Right lobe of liver (tissue), 6 donors: Measurements from ENCODE around the gene ZKSCAN4. TPM values are rescaled to one million over a fixed set of nuclear protein-coding genes. Genes with fewer than 3 reads are reported as not detected.

Experiments used
- ATAC-seq, 4 donors: fragments of 200-7000 bp; cut with Tn5 transposase; one replicate each; pipeline ENCODE4 v1.9.1; 2020; ENCODE audit warnings: mild to moderate bottlenecking in 4 of 4, moderate library complexity in 4 of 4
- DNase-seq, 3 donors: peaks; one replicate each; pipeline ENCODE4 v3.0.0-alpha.2; 2020
- H3K27ac ChIP-seq, 3 donors: fragments of 200-600 bp; one replicate each; pipeline ENCODE4 v1.8.0; 2022
- H3K27me3 ChIP-seq, 2 donors: fragments of 200-600 bp; one replicate each; pipeline ENCODE4 v1.8.0; 2022
- H3K36me3 ChIP-seq, 4 donors: fragments of 200-600 bp; sonication (generic) in 1 of 4; one replicate each; pipeline versions ENCODE4 v1.5.1 to v1.8.0; 2017 to 2022; ENCODE audit warnings: control low read depth in 1 of 4
- H3K4me1 ChIP-seq, 4 donors: fragments of 200-600 bp; sonication (generic) in 1 of 4; one replicate each; pipeline versions ENCODE4 v1.5.1 to v1.8.0; 2017 to 2022; ENCODE audit warnings: control low read depth in 1 of 4
- H3K4me3 ChIP-seq, 3 donors: fragments of 200-600 bp; one replicate each; pipeline ENCODE4 v1.8.0; 2022
- H3K9me3 ChIP-seq, 4 donors: fragments of 200-600 bp; sonication (generic) in 1 of 4; one replicate each; pipeline versions ENCODE4 v1.5.1 to v1.8.0; 2017 to 2022; ENCODE audit warnings: control low read depth in 1 of 4
- POLR2A ChIP-seq: fragments of 450-650 bp; IDR thresholded peaks from one replicate; pipeline ENCODE4 v1.6.1; 2017; ENCODE audit warnings: antibody characterized with exemption, mild to moderate bottlenecking
- WGBS: methylation state at CpG from one replicate; pipeline ENCODE4 v1.1.6; 2018; ENCODE audit warnings: low coverage, low lambda C conversion rate; ENCODE audit not compliant: insufficient coverage; ENCODE audit errors: missing lambda C conversion rate; 5-methylcytosine and 5-hydroxymethylcytosine counted together
- intact Hi-C, 2 donors: fragments of 100-400 bp; cut with DNase I; formaldehyde crosslinking; loops; one replicate each; pipeline versions ENCODE4 v1.11.2 to v1.14.1; 2022
- total RNA-seq, 6 experiments: library from RNA; depleted of rRNA in 2 of 6; stranded (reverse); fragments of >200 nt in 2 of 6; fragmentation: NEBNext Ultra II Directional in 3 of 6; extraction: Animal tissue kit (Norgen Biotek cat#: 25700) in 3 of 6; gene quantifications; one replicate each; pipeline versions ENCODE4 v1.1.0 to v1.2.4, GENCODE V29; 2016 to 2023
- TF ChIP-seq, protein P1 (sequence below), 4 donors: fragments of 200-600 bp in 3 of 4; fragments of 450-650 bp in 1 of 4; IDR thresholded peaks; one replicate each; pipeline versions ENCODE4 v1.5.1 to v1.8.0; 2016 to 2022; ENCODE audit warnings: antibody characterized with exemption in 4 of 4, mild to moderate bottlenecking in 2 of 4
- donor health status: DM: no; HTN: yes; CAD: no.
- donor health status: DM: no; HTN: no; CAD: no.
- donor health status: DM: no; HTN: no; CAD: no.
- donor health status: DM: no; HTN: yes; CAD: no.
- donor health status: DM: no; HTN: yes; CAD: no.

The ZKSCAN4 gene
- total RNA-seq, 6 experiments from 2014 or later: 1.1 to 2.6 (median 2.3) TPM

- H3K27ac ChIP-seq: no peak overlapping the region
- ATAC-seq: no peak
- no peak for DNase-seq
- peaks cover 0 to under 1% (median 0%) of the 10 kb centered on the region in 4 donors for H3K4me1 ChIP-seq
- H3K9me3 ChIP-seq: no peaks in the 10 kb centered on the region
- peaks cover 0 to 36% (median 4%) of the 10 kb centered on the region in 4 donors for H3K36me3 ChIP-seq
- WGBS: 97% methylated on average over 6 of the region's 6 CpGs
- intact Hi-C loops: no loop called here
- no peaks in the 10 kb centered on the region for H3K27me3 ChIP-seq
- H3K4me3 ChIP-seq: no peak overlapping the region
- TF ChIP-seq, protein P1, sequence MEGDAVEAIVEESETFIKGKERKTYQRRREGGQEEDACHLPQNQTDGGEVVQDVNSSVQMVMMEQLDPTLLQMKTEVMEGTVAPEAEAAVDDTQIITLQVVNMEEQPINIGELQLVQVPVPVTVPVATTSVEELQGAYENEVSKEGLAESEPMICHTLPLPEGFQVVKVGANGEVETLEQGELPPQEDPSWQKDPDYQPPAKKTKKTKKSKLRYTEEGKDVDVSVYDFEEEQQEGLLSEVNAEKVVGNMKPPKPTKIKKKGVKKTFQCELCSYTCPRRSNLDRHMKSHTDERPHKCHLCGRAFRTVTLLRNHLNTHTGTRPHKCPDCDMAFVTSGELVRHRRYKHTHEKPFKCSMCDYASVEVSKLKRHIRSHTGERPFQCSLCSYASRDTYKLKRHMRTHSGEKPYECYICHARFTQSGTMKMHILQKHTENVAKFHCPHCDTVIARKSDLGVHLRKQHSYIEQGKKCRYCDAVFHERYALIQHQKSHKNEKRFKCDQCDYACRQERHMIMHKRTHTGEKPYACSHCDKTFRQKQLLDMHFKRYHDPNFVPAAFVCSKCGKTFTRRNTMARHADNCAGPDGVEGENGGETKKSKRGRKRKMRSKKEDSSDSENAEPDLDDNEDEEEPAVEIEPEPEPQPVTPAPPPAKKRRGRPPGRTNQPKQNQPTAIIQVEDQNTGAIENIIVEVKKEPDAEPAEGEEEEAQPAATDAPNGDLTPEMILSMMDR (IDR thresholded peaks at IDR 0.05): no peak
- no peak for TF ChIP-seq POLR2A
Observed at GRCh38 chr6:28245206-28245941, 6.7 kb downstream of the ZKSCAN4 start.

GRCh38 chr6:28243946-28244345, 8.1 kb downstream of the ZKSCAN4 start:
- Histone ChIP-seq H3K36me3 (peaks cover 0 to 34% (median 4%) of the 10 kb centered on the region in 4 donors), H3K4me1 (no peaks in the 10 kb centered on the region), H3K27me3 (no peaks in the 10 kb centered on the region), H3K27ac (no peak overlapping the region), H3K9me3 (no peaks in the 10 kb centered on the region), H3K4me3 (no peak overlapping the region)
- 84% methylated on average over 3 of the region's 3 CpGs for WGBS
- ATAC-seq (no peak), DNase-seq (no peak)
- TF ChIP-seq, protein P1 (IDR thresholded peaks at IDR 0.05): no peak
- no peak for TF ChIP-seq POLR2A
- intact Hi-C loops: no loop called here

GRCh38 chr6:28240471-28240870, 11.6 kb downstream of the ZKSCAN4 start:
- peaks cover 0 to 6% (median 3%) of the 10 kb centered on the region in 4 donors for H3K36me3 ChIP-seq
- no peak overlapping the region for H3K27ac ChIP-seq
- WGBS: 86% methylated on average over 1 of the region's 1 CpG
- no peaks in the 10 kb centered on the region for H3K4me1 ChIP-seq
- DNase-seq: no peak
- intact Hi-C loops: no loop called here
- H3K27me3 ChIP-seq: no peaks in the 10 kb centered on the region
- no peak for ATAC-seq
- TF ChIP-seq POLR2A: no peak
- TF ChIP-seq, protein P1 (IDR thresholded peaks at IDR 0.05): no peak
- no peaks in the 10 kb centered on the region for H3K9me3 ChIP-seq
- no peak overlapping the region for H3K4me3 ChIP-seq

DNA sequence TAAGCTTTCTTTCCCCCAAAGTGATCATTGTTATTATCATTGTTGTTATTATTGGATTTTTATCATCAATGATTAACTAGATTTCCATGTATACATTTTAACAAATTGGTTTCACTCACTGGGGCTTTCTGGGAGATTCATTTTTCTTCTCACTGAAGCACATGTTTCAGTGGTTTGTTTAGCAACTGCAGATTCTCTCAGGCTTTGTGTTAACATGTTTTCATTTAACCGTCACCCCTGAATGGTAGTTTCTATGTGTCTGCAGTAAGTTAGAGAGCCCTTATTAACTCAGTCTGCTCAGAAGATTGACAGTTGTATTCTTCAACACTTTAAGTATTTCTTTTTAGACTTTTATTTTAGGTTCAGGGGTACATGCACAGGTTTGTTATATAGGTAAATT, 12.4 kb downstream of the ZKSCAN4 start:
- no peaks in the 10 kb centered on the region for H3K36me3 ChIP-seq
- DNase-seq (no peak), ATAC-seq (no peak)
- H3K4me3 ChIP-seq: no peak overlapping the region
- no peaks in the 10 kb centered on the region for H3K9me3 ChIP-seq
- H3K27me3 ChIP-seq: no peaks in the 10 kb centered on the region
- intact Hi-C loops: no loop called here
- no peaks in the 10 kb centered on the region for H3K4me1 ChIP-seq
- 90% methylated on average over 1 of the region's 1 CpG for WGBS
- no peak overlapping the region for H3K27ac ChIP-seq
- TF ChIP-seq, protein P1 (IDR thresholded peaks at IDR 0.05): no peak
- no peak for TF ChIP-seq POLR2A
